GM12801 (cell line): ENCODE data around the gene MAML3.

ENCODE experiments used
- CTCF ChIP-seq: IDR thresholded peaks from one replicate; pipeline ENCODE4 v1.5.1; 2011; ENCODE audit warnings: control low read depth; ENCODE audit not compliant: insufficient read length; ENCODE audit errors: extremely low read depth

MAML3 gene

GRCh38 chr4:139674875-139675550 lies 479.0 kb downstream of the MAML3 start:
- no peak for TF ChIP-seq CTCF

- no peak for TF ChIP-seq CTCF
Measured at GRCh38 chr4:139672732-139673131, 481.3 kb downstream of the MAML3 start.

- TF ChIP-seq CTCF, result no peak
Measured at GRCh38 chr4:139672215-139672614, 481.8 kb downstream of the MAML3 start.

- no peak for TF ChIP-seq CTCF
Measured at GRCh38 chr4:139670775-139671174, 483.2 kb downstream of the MAML3 start.

GRCh38 chr4:139669890-139670289 lies 484.1 kb downstream of the MAML3 start:
- TF ChIP-seq CTCF, result no peak

- TF ChIP-seq CTCF, result no peak
Measured at GRCh38 chr4:139669335-139669734, 484.6 kb downstream of the MAML3 start.

- no peak for TF ChIP-seq CTCF
Measured at GRCh38 chr4:139668658-139669201, 485.3 kb downstream of the MAML3 start.
